ENCODE measurements around the gene ACOXL. TPM values are rescaled to one million over a fixed set of nuclear protein-coding genes. Genes with fewer than 3 reads are reported as not detected.

Gene ACOXL
- total RNA-seq, 3 donors from 2014 or later (not counting 1 experiment from before 2014, with no cell fraction given) = not detected

- Mint-ChIP-seq H3K4me3 (no peak overlapping the region), H3K27me3 (ENCODE audit: low read depth in 2 of 2) (peaks cover 26 to 57% of the 10 kb centered on the region in 2 donors), H3K9me3 (no peaks in the 10 kb centered on the region), H3K36me3 (no peaks in the 10 kb centered on the region), H3K4me1 (no peaks in the 10 kb centered on the region), H3K27ac (no peak overlapping the region)
- H3K36me3 ChIP-seq (ENCODE audit: control insufficient read depth, insufficient read depth, low read length) = no peaks in the 10 kb centered on the region
- ATAC-seq = no peak
- H3K4me3 ChIP-seq (ENCODE audit: low read length) = no peak overlapping the region
- H3K27ac ChIP-seq (ENCODE audit: low read length) = no peak overlapping the region
- TF ChIP-seq, protein P1, sequence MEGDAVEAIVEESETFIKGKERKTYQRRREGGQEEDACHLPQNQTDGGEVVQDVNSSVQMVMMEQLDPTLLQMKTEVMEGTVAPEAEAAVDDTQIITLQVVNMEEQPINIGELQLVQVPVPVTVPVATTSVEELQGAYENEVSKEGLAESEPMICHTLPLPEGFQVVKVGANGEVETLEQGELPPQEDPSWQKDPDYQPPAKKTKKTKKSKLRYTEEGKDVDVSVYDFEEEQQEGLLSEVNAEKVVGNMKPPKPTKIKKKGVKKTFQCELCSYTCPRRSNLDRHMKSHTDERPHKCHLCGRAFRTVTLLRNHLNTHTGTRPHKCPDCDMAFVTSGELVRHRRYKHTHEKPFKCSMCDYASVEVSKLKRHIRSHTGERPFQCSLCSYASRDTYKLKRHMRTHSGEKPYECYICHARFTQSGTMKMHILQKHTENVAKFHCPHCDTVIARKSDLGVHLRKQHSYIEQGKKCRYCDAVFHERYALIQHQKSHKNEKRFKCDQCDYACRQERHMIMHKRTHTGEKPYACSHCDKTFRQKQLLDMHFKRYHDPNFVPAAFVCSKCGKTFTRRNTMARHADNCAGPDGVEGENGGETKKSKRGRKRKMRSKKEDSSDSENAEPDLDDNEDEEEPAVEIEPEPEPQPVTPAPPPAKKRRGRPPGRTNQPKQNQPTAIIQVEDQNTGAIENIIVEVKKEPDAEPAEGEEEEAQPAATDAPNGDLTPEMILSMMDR (IDR thresholded peaks at IDR 0.05) = no peak
- intact Hi-C loops (cut with micrococcal nuclease) = no loop called here
- peaks cover 3% of the 10 kb centered on the region for H3K4me1 ChIP-seq (ENCODE audit: control insufficient read depth, insufficient read depth, low read length)
- no peak for DNase-seq
- WGBS (ENCODE audit: insufficient coverage) = 79% methylated on average over 4 of the region's 4 CpGs
- H3K27me3 ChIP-seq (ENCODE audit: control insufficient read depth, insufficient read depth, low read length) = peaks cover 2% of the 10 kb centered on the region
- no peaks in the 10 kb centered on the region for H3K9me3 ChIP-seq (ENCODE audit: control insufficient read depth, insufficient read depth, low read length)
Measured at GRCh38 chr2:110791435-110791834, 59.1 kb downstream of the ACOXL start.

GRCh38 chr2:110793034-110793433 lies 60.7 kb downstream of the ACOXL start:
- H3K36me3 ChIP-seq (ENCODE audit: control insufficient read depth, insufficient read depth, low read length) = no peaks in the 10 kb centered on the region
- TF ChIP-seq, protein P1 (IDR thresholded peaks at IDR 0.05) = no peak
- H3K27me3 ChIP-seq (ENCODE audit: control insufficient read depth, insufficient read depth, low read length) = peaks cover 2% of the 10 kb centered on the region
- Mint-ChIP-seq H3K9me3 (no peaks in the 10 kb centered on the region), H3K27ac (no peak overlapping the region), H3K36me3 (no peaks in the 10 kb centered on the region), H3K27me3 (ENCODE audit: low read depth in 2 of 2) (peaks cover 25 to 52% of the 10 kb centered on the region in 2 donors), H3K4me3 (no peak overlapping the region), H3K4me1 (no peaks in the 10 kb centered on the region)
- no peak overlapping the region for H3K27ac ChIP-seq (ENCODE audit: low read length)
- H3K4me1 ChIP-seq (ENCODE audit: control insufficient read depth, insufficient read depth, low read length) = peaks cover 3% of the 10 kb centered on the region
- no peaks in the 10 kb centered on the region for H3K9me3 ChIP-seq (ENCODE audit: control insufficient read depth, insufficient read depth, low read length)
- 80% methylated on average over 4 of the region's 4 CpGs for WGBS (ENCODE audit: insufficient coverage)
- no peak overlapping the region for H3K4me3 ChIP-seq (ENCODE audit: low read length)
- DNase-seq (no peak), ATAC-seq (no peak)
- intact Hi-C loops (cut with micrococcal nuclease) = no loop called here

GRCh38 chr2:110794390-110794789 lies 62.0 kb downstream of the ACOXL start:
- H3K9me3 ChIP-seq (ENCODE audit: control insufficient read depth, insufficient read depth, low read length) = no peaks in the 10 kb centered on the region
- intact Hi-C loops (cut with micrococcal nuclease) = no loop called here
- H3K27ac ChIP-seq (ENCODE audit: low read length) = no peak overlapping the region
- TF ChIP-seq, protein P1 (IDR thresholded peaks at IDR 0.05) = no peak
- 83% methylated on average over 4 of the region's 4 CpGs for WGBS (ENCODE audit: insufficient coverage)
- H3K4me1 ChIP-seq (ENCODE audit: control insufficient read depth, insufficient read depth, low read length) = peaks cover 3% of the 10 kb centered on the region
- Mint-ChIP-seq H3K27ac (no peak overlapping the region), H3K9me3 (no peaks in the 10 kb centered on the region), H3K4me3 (no peak overlapping the region), H3K27me3 (ENCODE audit: low read depth in 2 of 2) (peaks cover 27 to 50% of the 10 kb centered on the region in 2 donors), H3K36me3 (no peaks in the 10 kb centered on the region), H3K4me1 (no peaks in the 10 kb centered on the region)
- peaks cover 2% of the 10 kb centered on the region for H3K27me3 ChIP-seq (ENCODE audit: control insufficient read depth, insufficient read depth, low read length)
- DNase-seq (no peak), ATAC-seq (no peak)
- no peaks in the 10 kb centered on the region for H3K36me3 ChIP-seq (ENCODE audit: control insufficient read depth, insufficient read depth, low read length)
- no peak overlapping the region for H3K4me3 ChIP-seq (ENCODE audit: low read length)

- no peak for ATAC-seq
Measured at GRCh38 chr2:110794951-110795350, 62.6 kb downstream of the ACOXL start.

More at GRCh38 chr2:110794951-110795350, 62.6 kb downstream of the ACOXL start:
- H3K9me3 ChIP-seq (ENCODE audit: control insufficient read depth, insufficient read depth, low read length) = no peaks in the 10 kb centered on the region
- WGBS (ENCODE audit: insufficient coverage) = 86% methylated on average over 8 of the region's 8 CpGs
- Mint-ChIP-seq H3K9me3 (no peaks in the 10 kb centered on the region), H3K36me3 (no peaks in the 10 kb centered on the region), H3K4me3 (no peak overlapping the region), H3K27me3 (ENCODE audit: low read depth in 2 of 2) (peaks cover 24 to 52% of the 10 kb centered on the region in 2 donors), H3K27ac (no peak overlapping the region), H3K4me1 (no peaks in the 10 kb centered on the region)
- no peak overlapping the region for H3K27ac ChIP-seq (ENCODE audit: low read length)
- peaks cover 3% of the 10 kb centered on the region for H3K4me1 ChIP-seq (ENCODE audit: control insufficient read depth, insufficient read depth, low read length)
- H3K36me3 ChIP-seq (ENCODE audit: control insufficient read depth, insufficient read depth, low read length) = no peaks in the 10 kb centered on the region
- H3K27me3 ChIP-seq (ENCODE audit: control insufficient read depth, insufficient read depth, low read length) = peaks cover 2% of the 10 kb centered on the region
- no peak for DNase-seq
- no peak overlapping the region for H3K4me3 ChIP-seq (ENCODE audit: low read length)
- intact Hi-C loops (cut with micrococcal nuclease) = no loop called here
- TF ChIP-seq, protein P1 (IDR thresholded peaks at IDR 0.05) = no peak

Data from natural killer cell (primary cell).